GM10248 (cell line): ENCODE results near the gene ANKRD63.

ENCODE experiments used
- CTCF ChIA-PET: fragments of 300-600 bp; sonication (Branson Sonifier 250); formaldehyde crosslinking; extraction: SDS; loops from one replicate; lab custom pipeline; 2021; ENCODE audit warnings: antibody characterized with exemption; lab: Yijun Ruan, JAX
- POLR2A ChIA-PET: fragments of 350-650 bp; sonication (Branson Sonifier 250); formaldehyde crosslinking; extraction: SDS; loops from one replicate; lab custom pipeline; 2020; ENCODE audit warnings: antibody characterized with exemption; lab: Yijun Ruan, JAX
- DNase-seq: peaks from one replicate; pipeline ENCODE4 v3.0.0; 2012; ENCODE audit errors: extremely low spot score
- TF ChIP-seq, protein P1 (sequence below): IDR thresholded peaks from 2 replicates; pipeline ENCODE4 v1.5.1; 2012; ENCODE audit warnings: mild to moderate bottlenecking, low read depth; ENCODE audit errors: extremely low read depth, missing control alignments, control extremely low read depth

ANKRD63 gene

DNA sequence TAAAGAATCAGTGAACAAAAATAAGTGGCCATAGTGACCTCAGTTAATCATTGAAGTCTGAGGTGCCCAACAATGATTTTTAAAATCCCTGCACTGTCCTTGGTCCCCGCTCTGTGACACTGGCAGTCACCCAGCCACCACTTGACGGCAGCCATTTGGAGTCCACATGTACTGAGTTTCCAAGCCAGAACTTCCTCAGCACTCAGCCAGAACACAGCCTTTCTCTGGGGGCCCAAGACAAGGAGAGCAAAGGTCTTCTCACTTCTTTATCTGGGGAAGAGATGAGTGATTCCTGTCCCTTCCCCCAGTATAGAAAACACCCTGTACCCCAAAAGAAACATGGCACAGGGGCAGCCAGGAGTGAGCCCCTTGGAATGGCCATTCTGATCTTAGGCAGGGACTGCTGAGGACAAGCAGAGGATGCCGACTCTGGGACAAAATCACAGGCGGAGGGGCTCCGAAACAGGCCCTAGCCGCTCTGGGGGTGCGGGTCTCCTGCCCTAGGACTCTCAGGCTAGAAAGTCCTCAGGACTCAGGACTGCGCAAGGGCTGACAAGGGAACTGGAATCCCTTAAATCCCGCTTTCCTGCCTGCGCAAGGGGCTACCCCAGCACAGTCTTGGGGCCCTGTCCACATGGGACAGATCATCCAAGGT, 31.3 kb downstream of the ANKRD63 start:
- ChIA-PET CTCF (interaction anchor here (3.7 kb wide), 1 partner anchor 23 kb away, joined by 22 read pairs; no protein-coding TSS in a partner anchor), POLR2A (no interaction called here)
- TF ChIP-seq, protein P1, sequence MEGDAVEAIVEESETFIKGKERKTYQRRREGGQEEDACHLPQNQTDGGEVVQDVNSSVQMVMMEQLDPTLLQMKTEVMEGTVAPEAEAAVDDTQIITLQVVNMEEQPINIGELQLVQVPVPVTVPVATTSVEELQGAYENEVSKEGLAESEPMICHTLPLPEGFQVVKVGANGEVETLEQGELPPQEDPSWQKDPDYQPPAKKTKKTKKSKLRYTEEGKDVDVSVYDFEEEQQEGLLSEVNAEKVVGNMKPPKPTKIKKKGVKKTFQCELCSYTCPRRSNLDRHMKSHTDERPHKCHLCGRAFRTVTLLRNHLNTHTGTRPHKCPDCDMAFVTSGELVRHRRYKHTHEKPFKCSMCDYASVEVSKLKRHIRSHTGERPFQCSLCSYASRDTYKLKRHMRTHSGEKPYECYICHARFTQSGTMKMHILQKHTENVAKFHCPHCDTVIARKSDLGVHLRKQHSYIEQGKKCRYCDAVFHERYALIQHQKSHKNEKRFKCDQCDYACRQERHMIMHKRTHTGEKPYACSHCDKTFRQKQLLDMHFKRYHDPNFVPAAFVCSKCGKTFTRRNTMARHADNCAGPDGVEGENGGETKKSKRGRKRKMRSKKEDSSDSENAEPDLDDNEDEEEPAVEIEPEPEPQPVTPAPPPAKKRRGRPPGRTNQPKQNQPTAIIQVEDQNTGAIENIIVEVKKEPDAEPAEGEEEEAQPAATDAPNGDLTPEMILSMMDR = no peak
- no peak for DNase-seq

DNA sequence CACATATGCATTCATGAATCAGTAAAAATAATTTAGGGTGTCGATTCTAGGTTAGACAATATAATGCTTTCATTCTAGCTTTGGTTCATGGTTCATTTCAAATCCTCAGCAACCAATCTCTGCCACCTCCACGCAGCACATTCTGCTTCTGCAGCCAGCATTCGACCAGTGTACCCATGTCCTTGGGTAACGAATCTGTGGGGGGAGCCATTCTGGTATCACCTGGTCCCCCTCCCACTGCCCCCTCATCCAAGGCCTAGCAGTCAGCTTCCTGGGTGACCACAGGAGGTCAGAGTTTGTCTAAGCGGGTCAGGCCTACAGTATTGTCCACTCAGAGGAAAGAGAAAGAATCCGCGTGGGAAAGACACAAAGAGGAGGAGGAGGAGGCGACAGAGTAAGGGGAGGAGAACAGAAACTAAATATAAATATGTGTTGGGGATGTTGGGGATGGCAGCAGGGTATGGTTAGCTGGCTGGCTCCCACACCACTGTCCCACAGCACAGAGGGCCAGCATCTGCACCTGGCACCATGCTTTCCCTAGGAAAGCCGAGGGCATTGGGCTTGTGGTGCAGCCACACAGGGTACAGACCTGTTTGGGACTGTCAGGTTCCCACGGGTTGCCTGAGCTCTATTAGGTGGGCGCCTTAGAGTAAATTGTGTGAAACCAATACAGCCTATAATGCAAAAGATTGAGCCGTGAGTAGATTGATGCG, 31.9 kb downstream of the ANKRD63 start:
- ChIA-PET POLR2A (no interaction called here), CTCF (interaction anchor here (0.7 to 3.7 kb wide), 4 partner anchors 23 to 67 kb away, joined by 3 to 22 read pairs (median 4); no protein-coding TSS in a partner anchor)
- TF ChIP-seq, protein P1 = no peak
- no peak for DNase-seq

DNA sequence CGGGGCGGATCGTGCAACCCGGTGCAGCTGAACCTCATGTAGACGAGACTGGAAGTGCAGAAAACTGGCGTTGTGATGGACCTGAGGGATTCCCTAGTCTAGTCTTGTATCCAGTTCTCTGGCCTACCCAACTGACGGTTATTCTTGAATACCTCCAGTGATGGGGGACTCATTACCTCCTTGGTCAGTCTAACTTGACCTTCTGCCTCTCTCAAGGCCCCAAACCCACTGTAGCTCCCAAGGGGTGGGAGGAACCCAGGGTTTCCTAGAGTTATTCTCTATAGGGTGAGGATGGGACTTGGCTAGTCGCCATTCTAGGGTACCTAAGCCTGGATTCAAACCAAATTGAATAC, 32.6 kb downstream of the ANKRD63 start:
- ChIA-PET POLR2A (no interaction called here), CTCF (interaction anchor here (0.7 to 3.7 kb wide), 5 partner anchors 11 to 67 kb away, joined by 3 to 22 read pairs (median 3); no protein-coding TSS in a partner anchor)
- TF ChIP-seq, protein P1 = no peak
- DNase-seq = no peak

DNA sequence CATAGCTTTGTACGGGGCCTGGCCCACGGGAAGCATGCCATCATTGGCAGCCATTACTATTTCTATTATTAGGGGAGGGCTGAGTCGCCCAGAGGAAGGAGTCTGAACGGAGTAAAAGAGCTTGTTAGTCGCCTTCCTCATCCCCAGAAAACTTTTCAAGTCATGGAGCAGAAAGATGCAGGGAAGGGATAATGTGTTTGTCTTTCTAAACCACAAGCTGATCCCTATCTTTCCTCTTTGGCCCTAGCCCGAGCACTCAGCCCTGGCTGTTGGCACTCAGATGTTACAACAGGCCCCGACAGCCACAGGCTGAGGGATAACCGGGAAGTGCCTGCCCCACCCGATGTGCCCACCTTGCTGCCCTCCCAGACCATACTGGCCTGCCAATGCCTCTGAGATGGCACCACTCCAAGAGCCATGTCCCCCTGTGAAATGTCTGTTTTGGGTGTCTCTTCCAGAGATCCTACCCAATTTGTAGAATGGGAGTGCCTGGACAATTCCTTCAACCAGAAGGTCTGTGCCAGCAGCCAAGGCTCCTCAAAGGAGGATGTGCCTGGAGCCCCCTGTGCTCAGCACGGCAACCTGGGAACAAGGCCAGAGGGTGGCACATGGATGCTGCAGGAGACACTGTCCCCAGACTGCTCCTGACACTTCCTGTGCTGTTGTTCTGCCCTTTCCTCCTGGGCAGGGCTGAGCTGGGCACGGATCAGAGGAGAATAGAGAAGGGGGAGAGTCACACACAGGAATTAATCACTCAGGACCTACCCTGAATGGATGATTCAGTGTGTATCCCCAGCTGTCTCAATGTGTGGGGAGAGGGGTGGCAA, 33.2 kb downstream of the ANKRD63 start:
- TF ChIP-seq, protein P1 = no peak
- ChIA-PET POLR2A (no interaction called here), CTCF (interaction anchor here (0.7 to 3.7 kb wide), 7 partner anchors 11 to 33 kb away, joined by 3 to 22 read pairs (median 3); partner anchors contain the start of gene PAK6)
- no peak for DNase-seq

DNA sequence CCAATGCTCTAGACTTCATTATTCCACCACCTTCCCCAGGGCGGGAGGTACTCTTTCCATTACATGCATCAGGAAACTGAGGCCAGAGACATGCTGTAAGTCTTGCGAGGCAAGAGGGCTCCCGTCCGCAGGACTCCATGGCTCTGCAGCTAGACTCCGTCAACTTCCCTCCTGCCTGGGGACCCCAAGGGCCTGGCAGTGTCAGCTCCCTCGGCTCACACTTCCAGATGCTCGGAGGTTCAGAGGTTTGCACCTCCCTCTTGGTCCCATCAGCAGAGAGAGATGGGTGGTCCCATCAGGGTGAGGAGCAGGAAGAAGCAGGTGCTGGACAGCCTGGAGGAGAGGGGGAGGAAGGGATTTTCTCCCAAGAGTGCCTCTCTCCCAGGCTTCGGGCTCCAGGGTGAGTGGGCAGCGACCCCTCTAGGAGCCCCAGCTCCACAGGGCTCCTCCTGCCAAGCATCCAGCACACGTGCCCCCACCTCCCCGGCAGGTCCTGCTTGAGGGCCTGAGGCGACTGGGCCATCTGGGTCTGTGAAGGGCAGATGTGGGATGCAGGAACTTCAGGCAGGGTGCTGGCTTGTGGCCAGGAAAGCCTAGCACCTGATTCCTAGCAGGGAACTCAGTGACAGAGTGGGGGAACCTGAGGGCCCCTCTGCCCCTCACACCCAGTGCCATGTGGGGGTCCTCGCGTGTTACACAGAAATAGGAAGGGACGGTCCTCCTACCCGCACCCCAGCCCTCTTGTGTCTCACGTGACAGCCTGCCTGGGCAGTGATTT, 34.7 kb downstream of the ANKRD63 start:
- POLR2A ChIA-PET = no interaction called here
- TF ChIP-seq, protein P1 = no peak
- DNase-seq = no peak
- CTCF ChIA-PET = interaction anchor here (1.0 to 3.7 kb wide), 7 partner anchors 10 to 56 kb away, joined by 3 to 22 read pairs (median 4); partner anchors contain the start of gene PAK6
